ENCODE data around the gene ZSCAN30. TPM values are rescaled to one million over a fixed set of nuclear protein-coding genes. Genes with fewer than 3 reads are reported as not detected.

Gene ZSCAN30
- total and polyA plus RNA-seq, 2 of the 13 experiments (the other 11 are each of a cell fraction or from before 2014, with no cell fraction given): 7.4 to 7.7 TPM

GRCh38 chr18:35231052-35231451, 59.0 kb downstream of the ZSCAN30 start (continued):
- TF ChIP-seq ZNF691 (CRISPR knock-in tag; IDR thresholded peaks at IDR 0.05; ENCODE audit: borderline replicate concordance, low read depth) (no peak), ZNF768 (CRISPR knock-in tag; IDR thresholded peaks at IDR 0.05) (no peak), PHF21A (CRISPR knock-in tag; IDR thresholded peaks at IDR 0.05) (no peak), ZNF746 (CRISPR knock-in tag; IDR thresholded peaks at IDR 0.05) (no peak), ZNF598 (CRISPR knock-in tag; IDR thresholded peaks at IDR 0.05; ENCODE audit: borderline replicate concordance) (no peak), ZNF850 (CRISPR knock-in tag; conservative IDR thresholded peaks at IDR 0.05) (no peak), HMGXB3 (CRISPR knock-in tag; IDR thresholded peaks at IDR 0.05; ENCODE audit: borderline replicate concordance) (0 out of 2 replicates have a peak, but pooled peaks have one; percentile 43), ARID2 (CRISPR knock-in tag; IDR thresholded peaks at IDR 0.05; ENCODE audit: borderline replicate concordance) (no peak), STAG1 (CRISPR knock-in tag; IDR thresholded peaks at IDR 0.05) (peak; percentile 90), PAXIP1 (CRISPR knock-in tag; conservative IDR thresholded peaks at IDR 0.05) (0 out of 2 replicates have a peak, but pooled peaks have one; percentile 31), RXRB (CRISPR knock-in tag; IDR thresholded peaks at IDR 0.05; ENCODE audit: borderline replicate concordance) (peak; percentile 38; the same call in 1 of the 2 replicates), ATF2 (CRISPR knock-in tag; IDR thresholded peaks at IDR 0.05) (no peak), ZNF782 (CRISPR knock-in tag; IDR thresholded peaks at IDR 0.05; ENCODE audit: borderline replicate concordance) (no peak), ZNF792 (CRISPR knock-in tag; IDR thresholded peaks at IDR 0.05) (no peak), EZH2 (conservative IDR thresholded peaks at IDR 0.05; ENCODE audit: low read depth, low read length) (no peak), ZFP82 (CRISPR knock-in tag; IDR thresholded peaks at IDR 0.05; ENCODE audit: borderline replicate concordance) (no peak), HNRNPLL (IDR thresholded peaks at IDR 0.05; ENCODE audit: low read depth, low read length, poor library complexity, severe bottlenecking) (no peak), PAWR (CRISPR knock-in tag; IDR thresholded peaks at IDR 0.05; ENCODE audit: borderline replicate concordance) (no peak), HNRNPL (IDR thresholded peaks at IDR 0.05; ENCODE audit: low read depth, low read length) (no peak), FOXK2 (IDR thresholded peaks at IDR 0.05) (no peak), ZNF12 (CRISPR knock-in tag; IDR thresholded peaks at IDR 0.05) (no peak), RBM22 (optimal IDR thresholded peaks at IDR 0.05; ENCODE audit: low read length) (no peak)

Measured in HepG2 (cell line).